Stimulated activated CD8-positive, alpha-beta memory T cell treated with anti-CD3 and anti-CD28 coated beads, Interleukin-7, amount 100 ng/mL, for 48 hours (primary cell): Measurements from ENCODE around the gene PRPF4.
"Not testable (repeated sequence)": the region's sequence is repeated elsewhere in the genome, so short reads cannot be mapped to it uniquely, and the experiment has no call there.

Experiments
- DNase-seq, 2 donors: peaks; one replicate each; pipeline ENCODE4 v3.0.0-alpha.2; 2020; ENCODE audit warnings: low read depth in 1 of 2; ENCODE audit errors: extremely low read depth in 1 of 2

The PRPF4 gene

GRCh38 chr9:113275157-113276131 lies at the start of gene PRPF4, which contains the start of gene CDC26:
PRPF4 (plus strand) TSS chr9:113275658; CDS start chr9:113275744, 86 bp downstream.
CDC26 (minus strand) TSS chr9:113275572; CDS start chr9:113272507, 3,065 bp downstream.
- DNase-seq: peak; percentile 91 to 94

GRCh38 chr9:113227436-113227835 lies 48.0 kb upstream of the PRPF4 start:
- no peak for DNase-seq

GRCh38 chr9:113228130-113228665 lies 47.3 kb upstream of the PRPF4 start:
- DNase-seq: no peak

GRCh38 chr9:113231701-113232100 lies 43.8 kb upstream of the PRPF4 start:
- no peak for DNase-seq

- DNase-seq: not testable (repeated sequence)
These were observed 39.7 kb upstream of the PRPF4 start for GRCh38 chr9:113235701-113236255.

- DNase-seq: no peak
These were observed 38.4 kb upstream of the PRPF4 start for GRCh38 chr9:113237026-113237425.

GRCh38 chr9:113238202-113238858 lies 37.1 kb upstream of the PRPF4 start:
- DNase-seq: no peak

- no peak for DNase-seq
These were observed 36.6 kb upstream of the PRPF4 start for GRCh38 chr9:113238859-113239232.

- DNase-seq: no peak
These were observed 34.3 kb upstream of the PRPF4 start for GRCh38 chr9:113241161-113241560.

- no peak for DNase-seq
These were observed 30.9 kb upstream of the PRPF4 start for GRCh38 chr9:113244556-113244955.

- DNase-seq: no peak
These were observed 29.6 kb upstream of the PRPF4 start for GRCh38 chr9:113245894-113246293.

- no peak for DNase-seq
These were observed 28.5 kb upstream of the PRPF4 start for GRCh38 chr9:113246928-113247327.

- DNase-seq: no peak
These were observed 27.8 kb upstream of the PRPF4 start for GRCh38 chr9:113247640-113248039.

- not testable (repeated sequence) for DNase-seq
These were observed 25.8 kb upstream of the PRPF4 start for GRCh38 chr9:113249661-113250060.

GRCh38 chr9:113250807-113251206 lies 24.7 kb upstream of the PRPF4 start:
- DNase-seq: no peak

GRCh38 chr9:113254991-113255390 lies 20.5 kb upstream of the PRPF4 start:
- DNase-seq: no peak

GRCh38 chr9:113255438-113255837 lies 20.0 kb upstream of the PRPF4 start:
- DNase-seq: no peak

GRCh38 chr9:113257863-113258262 lies 17.6 kb upstream of the PRPF4 start:
- no peak for DNase-seq

- no peak for DNase-seq
These were observed 17.2 kb upstream of the PRPF4 start for GRCh38 chr9:113258282-113258681.

- no peak for DNase-seq
These were observed 13.4 kb upstream of the PRPF4 start for GRCh38 chr9:113261917-113262671.

- no peak for DNase-seq
These were observed 9.3 kb upstream of the PRPF4 start for GRCh38 chr9:113266174-113266573.
